Uterus (tissue), 2 donors: ENCODE results near the gene RAB3IL1.

Experiments
- POLR2A ChIP-seq, 2 donors: fragments of 450-650 bp; IDR thresholded peaks; one replicate each; pipeline ENCODE4 v1.6.1; 2016; ENCODE audit warnings: antibody characterized with exemption in 2 of 2, mild to moderate bottlenecking in 1 of 2, moderate library complexity in 1 of 2
- TF ChIP-seq, protein P1 (sequence below), 4 experiments: fragments of 200-600 bp in 2 of 4; fragments of 450-650 bp in 2 of 4; sonication (generic) in 2 of 4; IDR thresholded peaks; one replicate each; pipeline ENCODE4 v1.5.1; 2016 to 2019; ENCODE audit warnings: antibody characterized with exemption in 4 of 4, mild to moderate bottlenecking in 2 of 4, moderate library complexity in 1 of 4

DNA sequence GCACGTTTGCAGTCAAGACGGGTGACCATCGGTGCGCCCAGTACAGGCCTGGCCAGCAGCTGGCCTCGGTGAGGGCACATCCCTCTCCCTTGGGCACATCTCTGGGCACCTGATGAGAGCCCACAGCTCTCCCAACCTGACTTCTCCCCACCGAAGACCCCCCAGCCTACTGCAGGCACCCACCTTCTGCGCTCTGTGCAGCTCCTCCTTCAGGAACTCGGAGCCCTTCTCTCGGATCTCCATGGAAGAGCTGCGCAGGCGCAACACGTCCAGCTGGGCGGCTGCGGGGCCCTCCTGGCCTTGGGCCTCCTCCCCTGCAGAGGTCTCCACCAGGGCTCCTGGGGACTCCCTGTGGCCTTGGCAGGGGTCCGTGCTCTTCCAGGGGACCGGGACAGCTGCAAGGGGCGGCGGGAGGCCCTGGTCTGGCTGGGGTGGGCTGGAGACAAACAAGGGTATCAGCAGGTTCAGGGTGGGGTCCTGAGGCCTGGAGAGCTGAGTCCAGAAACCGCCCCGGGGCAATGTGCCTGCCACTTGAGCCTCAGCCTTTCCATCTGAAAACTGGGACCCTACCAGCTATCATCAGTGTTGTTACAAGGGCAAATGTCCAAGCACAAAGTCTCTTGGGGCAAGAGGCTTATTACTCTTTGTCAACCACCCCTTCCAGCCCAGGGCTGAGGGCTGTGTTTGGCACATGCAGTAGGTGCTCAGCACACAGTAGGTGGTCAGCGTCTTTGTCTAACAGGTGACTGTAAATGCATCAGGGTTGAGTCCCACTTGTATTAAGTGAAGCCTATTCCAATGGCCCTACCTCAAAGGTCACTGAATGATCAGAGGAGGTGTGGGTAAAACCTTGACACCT is 9.3 kb downstream of the RAB3IL1 start:
- TF ChIP-seq POLR2A (IDR thresholded peaks at IDR 0.05) = no peak
- TF ChIP-seq, protein P1, sequence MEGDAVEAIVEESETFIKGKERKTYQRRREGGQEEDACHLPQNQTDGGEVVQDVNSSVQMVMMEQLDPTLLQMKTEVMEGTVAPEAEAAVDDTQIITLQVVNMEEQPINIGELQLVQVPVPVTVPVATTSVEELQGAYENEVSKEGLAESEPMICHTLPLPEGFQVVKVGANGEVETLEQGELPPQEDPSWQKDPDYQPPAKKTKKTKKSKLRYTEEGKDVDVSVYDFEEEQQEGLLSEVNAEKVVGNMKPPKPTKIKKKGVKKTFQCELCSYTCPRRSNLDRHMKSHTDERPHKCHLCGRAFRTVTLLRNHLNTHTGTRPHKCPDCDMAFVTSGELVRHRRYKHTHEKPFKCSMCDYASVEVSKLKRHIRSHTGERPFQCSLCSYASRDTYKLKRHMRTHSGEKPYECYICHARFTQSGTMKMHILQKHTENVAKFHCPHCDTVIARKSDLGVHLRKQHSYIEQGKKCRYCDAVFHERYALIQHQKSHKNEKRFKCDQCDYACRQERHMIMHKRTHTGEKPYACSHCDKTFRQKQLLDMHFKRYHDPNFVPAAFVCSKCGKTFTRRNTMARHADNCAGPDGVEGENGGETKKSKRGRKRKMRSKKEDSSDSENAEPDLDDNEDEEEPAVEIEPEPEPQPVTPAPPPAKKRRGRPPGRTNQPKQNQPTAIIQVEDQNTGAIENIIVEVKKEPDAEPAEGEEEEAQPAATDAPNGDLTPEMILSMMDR (IDR thresholded peaks at IDR 0.05) = no peak
